ACC112 (cell line): ENCODE data around the gene ZNF462.
A peak's percentile ranks its signal among the peaks of the same experiment; 100 is the strongest.

Experiments used
- H2AFZ ChIP-seq: fragments of 200-600 bp; sonication (generic); one replicate; pipeline ENCODE4 v1.6.0; 2017; ENCODE audit warnings: antibody characterized with exemption, low read length; ENCODE audit not compliant: unreplicated experiment
- H3K27ac ChIP-seq: fragments of 200-600 bp; sonication (generic); 2 replicates; pipeline ENCODE4 v1.5.1; 2014; ENCODE audit warnings: low read depth, mild to moderate bottlenecking, antibody characterized with exemption, low read length, moderate library complexity
- H3K27me3 ChIP-seq: fragments of 200-600 bp; sonication (generic); 2 replicates; pipeline ENCODE4 v1.6.1; 2014; ENCODE audit warnings: mild to moderate bottlenecking, antibody characterized with exemption, low read length, moderate library complexity, mixed read lengths; ENCODE audit not compliant: insufficient read depth
- H3K36me3 ChIP-seq: fragments of 200-600 bp; sonication (generic); 2 replicates; pipeline ENCODE4 v1.6.1; 2016; ENCODE audit warnings: mild to moderate bottlenecking, antibody characterized with exemption, low read length, moderate library complexity, mixed read lengths; ENCODE audit not compliant: insufficient read depth
- H3K4me1 ChIP-seq: fragments of 200-600 bp; sonication (generic); one replicate; pipeline ENCODE4 v1.6.1; 2016; ENCODE audit warnings: low read length, mixed read lengths; ENCODE audit not compliant: insufficient read depth, unreplicated experiment, control insufficient read depth
- H3K4me3 ChIP-seq: fragments of 200-600 bp; sonication (generic); 2 replicates; pipeline ENCODE4 v1.5.1; 2014; ENCODE audit warnings: mild to moderate bottlenecking, low read depth, low read length
- H3K79me2 ChIP-seq: fragments of 200-600 bp; sonication (generic); one replicate; pipeline ENCODE4 v1.6.0; 2016; ENCODE audit warnings: low read length; ENCODE audit not compliant: control insufficient read depth, unreplicated experiment, insufficient read depth

Gene ZNF462

GRCh38 chr9:106862821-106863720, at the start of gene ZNF462:
Gene ZNF462, plus strand, starts transcription at chr9:106863166. Its CDS starts 60,218 bp downstream, at chr9:106923384.
- no peaks in the 10 kb centered on the region for H3K27me3 ChIP-seq
- H3K4me3 ChIP-seq, result peak within 1 kb of the TSS; percentile 91
- peak within 1 kb of the TSS; percentile 79 for H2AFZ ChIP-seq
- H3K36me3 ChIP-seq, result no peaks in the 10 kb centered on the region
- H3K79me2 ChIP-seq, result peaks cover 56% of the 10 kb centered on the region
- peak within 1 kb of the TSS; percentile 67 for H3K27ac ChIP-seq
- peaks cover 40% of the 10 kb centered on the region for H3K4me1 ChIP-seq

- H3K79me2 ChIP-seq, result no peaks in the 10 kb centered on the region
- H3K27me3 ChIP-seq, result 0 out of 2 replicates have a peak, but pooled peaks cover 4% of the 10 kb centered on the region
- H3K36me3 ChIP-seq, result no peaks in the 10 kb centered on the region
- no peak overlapping the region for H3K27ac ChIP-seq
- no peaks in the 10 kb centered on the region for H3K4me1 ChIP-seq
- no peak overlapping the region for H3K4me3 ChIP-seq
- no peak overlapping the region for H2AFZ ChIP-seq
Observed at GRCh38 chr9:106816524-106816923, 46.4 kb upstream of the ZNF462 start.

- Histone ChIP-seq H3K4me3 (no peak overlapping the region), H3K4me1 (no peaks in the 10 kb centered on the region), H3K36me3 (no peaks in the 10 kb centered on the region), H3K27ac (no peak overlapping the region), H3K79me2 (no peaks in the 10 kb centered on the region), H2AFZ (no peak overlapping the region), H3K27me3 (no peaks in the 10 kb centered on the region)
Observed at GRCh38 chr9:106818034-106818433, 44.9 kb upstream of the ZNF462 start.

- H3K79me2 ChIP-seq, result no peaks in the 10 kb centered on the region
- H3K36me3 ChIP-seq, result no peaks in the 10 kb centered on the region
- H3K27ac ChIP-seq, result no peak overlapping the region
- no peak overlapping the region for H3K4me3 ChIP-seq
- no peak overlapping the region for H2AFZ ChIP-seq
- no peaks in the 10 kb centered on the region for H3K27me3 ChIP-seq
- no peaks in the 10 kb centered on the region for H3K4me1 ChIP-seq
Observed at GRCh38 chr9:106820866-106821265, 42.1 kb upstream of the ZNF462 start.

GRCh38 chr9:106828070-106828469, 34.9 kb upstream of the ZNF462 start:
- Histone ChIP-seq H3K4me3 (no peak overlapping the region), H3K4me1 (no peaks in the 10 kb centered on the region), H3K27ac (no peak overlapping the region), H3K36me3 (no peaks in the 10 kb centered on the region), H3K79me2 (no peaks in the 10 kb centered on the region), H3K27me3 (no peaks in the 10 kb centered on the region), H2AFZ (no peak overlapping the region)

- Histone ChIP-seq H3K27me3 (no peaks in the 10 kb centered on the region), H3K4me3 (no peak overlapping the region)
Observed at GRCh38 chr9:106828965-106829364, 34.0 kb upstream of the ZNF462 start.

GRCh38 chr9:106829666-106830408, 33.1 kb upstream of the ZNF462 start:
- Histone ChIP-seq H3K36me3 (no peaks in the 10 kb centered on the region), H3K4me3 (no peak overlapping the region), H3K4me1 (no peaks in the 10 kb centered on the region), H3K27me3 (no peaks in the 10 kb centered on the region), H3K79me2 (no peaks in the 10 kb centered on the region), H2AFZ (no peak overlapping the region), H3K27ac (no peak overlapping the region)

More at GRCh38 chr9:106828965-106829364, 34.0 kb upstream of the ZNF462 start:
- H3K4me1 ChIP-seq, result no peaks in the 10 kb centered on the region
- H3K27ac ChIP-seq, result no peak overlapping the region
- no peak overlapping the region for H2AFZ ChIP-seq
- no peaks in the 10 kb centered on the region for H3K36me3 ChIP-seq
- H3K79me2 ChIP-seq, result no peaks in the 10 kb centered on the region

GRCh38 chr9:106830527-106831150, 32.3 kb upstream of the ZNF462 start:
- Histone ChIP-seq H3K79me2 (no peaks in the 10 kb centered on the region), H3K27me3 (no peaks in the 10 kb centered on the region), H3K27ac (no peak overlapping the region), H3K4me1 (no peaks in the 10 kb centered on the region), H3K36me3 (no peaks in the 10 kb centered on the region), H3K4me3 (no peak overlapping the region), H2AFZ (no peak overlapping the region)

- H3K79me2 ChIP-seq, result no peaks in the 10 kb centered on the region
- no peaks in the 10 kb centered on the region for H3K4me1 ChIP-seq
- no peaks in the 10 kb centered on the region for H3K36me3 ChIP-seq
Observed at GRCh38 chr9:106834888-106835287, 28.1 kb upstream of the ZNF462 start.

GRCh38 chr9:106835840-106836239, 27.1 kb upstream of the ZNF462 start:
- Histone ChIP-seq H3K27me3 (0 out of 2 replicates have a peak, but pooled peaks cover 3% of the 10 kb centered on the region), H3K4me3 (no peak overlapping the region)

More at GRCh38 chr9:106834888-106835287, 28.1 kb upstream of the ZNF462 start:
- Histone ChIP-seq H2AFZ (no peak overlapping the region), H3K4me3 (no peak overlapping the region), H3K27me3 (0 out of 2 replicates have a peak, but pooled peaks cover 3% of the 10 kb centered on the region), H3K27ac (no peak overlapping the region)

More at GRCh38 chr9:106835840-106836239, 27.1 kb upstream of the ZNF462 start:
- no peak overlapping the region for H3K27ac ChIP-seq
- no peaks in the 10 kb centered on the region for H3K36me3 ChIP-seq
- H2AFZ ChIP-seq, result no peak overlapping the region
- no peaks in the 10 kb centered on the region for H3K79me2 ChIP-seq
- H3K4me1 ChIP-seq, result no peaks in the 10 kb centered on the region
